OCI-LY3 (cell line): ENCODE measurements around the gene IL1RAPL1.

ENCODE experiments used
- H2AFZ ChIP-seq: fragments of 200-600, 300-600 bp; shearing (Covaris generic); 2 replicates; pipeline ENCODE4 v1.6.0; 2014; ENCODE audit warnings: antibody characterized with exemption, low read depth, low read length
- H3K27ac ChIP-seq: fragments of 200-600, 300-600 bp; sonication (generic); 2 replicates; pipeline ENCODE4 v1.5.1; 2014; ENCODE audit warnings: mild to moderate bottlenecking, low read length, moderate library complexity, mixed read lengths
- H3K27me3 ChIP-seq: fragments of 200-600, 300-600 bp; sonication (generic); 2 replicates; pipeline ENCODE4 v1.6.1; 2014; ENCODE audit warnings: low read depth, low read length, mixed read lengths
- H3K36me3 ChIP-seq: fragments of 200-600, 300-600 bp; sonication (generic); replicated peaks from 2 replicates; pipeline ENCODE3; 2014; ENCODE audit warnings: low read depth, low read length, mixed read lengths
- H3K4me1 ChIP-seq: fragments of 300-600, 200-600 bp; sonication (generic); 2 replicates; pipeline ENCODE4 v1.6.1; 2014; ENCODE audit warnings: low read length, mixed read lengths
- H3K4me2 ChIP-seq: fragments of 200-600, 300-600 bp; sonication (generic); 2 replicates; pipeline ENCODE4 v1.6.1; 2014; ENCODE audit warnings: low read length, mixed read lengths
- H3K4me3 ChIP-seq: fragments of 300-600, 200-600 bp; sonication (generic); 2 replicates; pipeline ENCODE4 v1.5.1; 2014; ENCODE audit warnings: antibody characterized with exemption, mild to moderate bottlenecking, low read length, moderate library complexity
- H3K79me2 ChIP-seq: fragments of 300-600, 200-600 bp; shearing (Covaris generic); 2 replicates; pipeline ENCODE4 v1.6.1; 2014; ENCODE audit warnings: mild to moderate bottlenecking, low read length, mixed read lengths
- H3K9ac ChIP-seq: fragments of 300-600, 200-600 bp; shearing (Covaris generic); 2 replicates; pipeline ENCODE4 v1.6.0; 2014; ENCODE audit warnings: mild to moderate bottlenecking, low read length, moderate library complexity
- H3K9me3 ChIP-seq: fragments of 200-600, 300-600 bp; shearing (Covaris generic); 2 replicates; pipeline ENCODE4 v1.6.1; 2014; ENCODE audit warnings: low read length, mixed read lengths; ENCODE audit not compliant: insufficient read depth
- H4K20me1 ChIP-seq: fragments of 200-600, 300-600 bp; sonication (generic); 2 replicates; pipeline ENCODE4 v1.6.1; 2016; ENCODE audit warnings: low read length, mixed read lengths; ENCODE audit not compliant: insufficient read depth
- EZH2phosphoT487 ChIP-seq: fragments of 200-600 bp; shearing (Covaris generic); IDR thresholded peaks from 2 replicates; pipeline ENCODE4 v1.6.1; 2018; ENCODE audit warnings: antibody characterized with exemption, mixed run types, low read depth
- TF ChIP-seq, protein P1 (sequence below): fragments of 200-600, 300-600 bp; sonication (generic); IDR thresholded peaks from 2 replicates; pipeline ENCODE4 v1.5.1; 2014; ENCODE audit warnings: antibody characterized with exemption, low read length, low read depth

Gene IL1RAPL1

DNA sequence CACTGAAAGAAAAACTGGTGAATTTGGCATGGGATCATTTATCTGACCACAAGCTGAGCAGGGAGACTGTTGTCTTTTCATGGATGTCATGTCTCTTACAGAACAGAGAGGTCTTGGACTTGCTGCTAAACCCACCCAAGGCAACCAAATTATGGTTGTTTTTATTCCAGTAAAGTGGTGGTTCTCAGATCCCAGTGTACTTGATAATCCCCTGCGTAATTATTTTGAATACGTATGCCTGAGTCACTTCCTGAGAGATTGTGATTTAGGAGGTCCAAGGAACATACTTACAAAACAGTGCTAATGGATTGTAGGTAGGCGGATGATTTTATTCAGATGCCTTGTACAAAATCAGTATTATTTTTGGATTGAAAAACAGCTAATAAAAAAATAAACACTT lies 585.6 kb downstream of the IL1RAPL1 start:
- Histone ChIP-seq H3K27ac (no peak overlapping the region), H3K27me3 (no peaks in the 10 kb centered on the region), H3K9me3 (no peaks in the 10 kb centered on the region), H3K9ac (no peak overlapping the region), H3K79me2 (no peaks in the 10 kb centered on the region), H3K36me3 (no peaks in the 10 kb centered on the region), H3K4me2 (no peak overlapping the region), H3K4me3 (no peak overlapping the region), H2AFZ (no peak overlapping the region), H4K20me1 (no peaks in the 10 kb centered on the region), H3K4me1 (no peaks in the 10 kb centered on the region)
- TF ChIP-seq, protein P1, sequence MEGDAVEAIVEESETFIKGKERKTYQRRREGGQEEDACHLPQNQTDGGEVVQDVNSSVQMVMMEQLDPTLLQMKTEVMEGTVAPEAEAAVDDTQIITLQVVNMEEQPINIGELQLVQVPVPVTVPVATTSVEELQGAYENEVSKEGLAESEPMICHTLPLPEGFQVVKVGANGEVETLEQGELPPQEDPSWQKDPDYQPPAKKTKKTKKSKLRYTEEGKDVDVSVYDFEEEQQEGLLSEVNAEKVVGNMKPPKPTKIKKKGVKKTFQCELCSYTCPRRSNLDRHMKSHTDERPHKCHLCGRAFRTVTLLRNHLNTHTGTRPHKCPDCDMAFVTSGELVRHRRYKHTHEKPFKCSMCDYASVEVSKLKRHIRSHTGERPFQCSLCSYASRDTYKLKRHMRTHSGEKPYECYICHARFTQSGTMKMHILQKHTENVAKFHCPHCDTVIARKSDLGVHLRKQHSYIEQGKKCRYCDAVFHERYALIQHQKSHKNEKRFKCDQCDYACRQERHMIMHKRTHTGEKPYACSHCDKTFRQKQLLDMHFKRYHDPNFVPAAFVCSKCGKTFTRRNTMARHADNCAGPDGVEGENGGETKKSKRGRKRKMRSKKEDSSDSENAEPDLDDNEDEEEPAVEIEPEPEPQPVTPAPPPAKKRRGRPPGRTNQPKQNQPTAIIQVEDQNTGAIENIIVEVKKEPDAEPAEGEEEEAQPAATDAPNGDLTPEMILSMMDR = no peak
- TF ChIP-seq EZH2phosphoT487 = no peak

- TF ChIP-seq, protein P1 = no peak
- no peak for TF ChIP-seq EZH2phosphoT487
- Histone ChIP-seq H3K4me2 (no peak overlapping the region), H3K27ac (no peak overlapping the region)
These were observed 600.0 kb downstream of the IL1RAPL1 start for GRCh38 chrX:29187264-29187663.

DNA sequence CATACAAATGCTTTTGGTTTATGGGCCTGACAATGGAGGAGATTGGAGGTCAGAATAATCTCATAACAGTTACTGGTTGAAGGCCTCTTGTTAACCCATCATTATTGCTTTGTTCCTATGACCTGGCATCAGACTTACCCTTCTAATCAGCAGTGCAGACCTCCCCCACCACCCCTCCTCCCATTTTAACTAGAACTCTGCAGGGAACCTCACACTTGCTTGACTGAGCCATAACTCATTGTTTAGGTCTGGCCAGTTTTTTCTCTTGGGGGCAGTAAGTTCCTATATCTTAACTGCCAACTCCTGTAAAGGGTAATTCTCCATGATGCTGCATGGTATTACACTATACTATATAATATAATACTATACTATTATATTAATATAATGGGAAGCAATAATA lies 609.3 kb downstream of the IL1RAPL1 start:
- H4K20me1 ChIP-seq = no peaks in the 10 kb centered on the region
- no peak overlapping the region for H3K4me2 ChIP-seq
- no peaks in the 10 kb centered on the region for H3K79me2 ChIP-seq
- no peaks in the 10 kb centered on the region for H3K9me3 ChIP-seq
- no peak overlapping the region for H3K9ac ChIP-seq
- H3K27me3 ChIP-seq = no peaks in the 10 kb centered on the region
- TF ChIP-seq, protein P1 = no peak
- TF ChIP-seq EZH2phosphoT487 = no peak
- H3K4me3 ChIP-seq = no peak overlapping the region
- H3K27ac ChIP-seq = no peak overlapping the region
- no peaks in the 10 kb centered on the region for H3K4me1 ChIP-seq
- no peaks in the 10 kb centered on the region for H3K36me3 ChIP-seq
- H2AFZ ChIP-seq = no peak overlapping the region

More at GRCh38 chrX:29187264-29187663, 600.0 kb downstream of the IL1RAPL1 start:
- Histone ChIP-seq H3K9me3 (no peaks in the 10 kb centered on the region), H4K20me1 (no peaks in the 10 kb centered on the region), H3K79me2 (no peaks in the 10 kb centered on the region), H3K36me3 (no peaks in the 10 kb centered on the region), H3K4me3 (no peak overlapping the region), H3K27me3 (no peaks in the 10 kb centered on the region), H2AFZ (no peak overlapping the region), H3K9ac (no peak overlapping the region), H3K4me1 (no peaks in the 10 kb centered on the region)

- no peaks in the 10 kb centered on the region for H3K36me3 ChIP-seq
- no peak for TF ChIP-seq EZH2phosphoT487
- TF ChIP-seq, protein P1 = no peak
- no peaks in the 10 kb centered on the region for H3K4me1 ChIP-seq
- no peak overlapping the region for H3K9ac ChIP-seq
- no peaks in the 10 kb centered on the region for H4K20me1 ChIP-seq
- no peaks in the 10 kb centered on the region for H3K9me3 ChIP-seq
- no peak overlapping the region for H3K4me3 ChIP-seq
- no peak overlapping the region for H3K27ac ChIP-seq
- H3K27me3 ChIP-seq = no peaks in the 10 kb centered on the region
- no peak overlapping the region for H2AFZ ChIP-seq
- no peaks in the 10 kb centered on the region for H3K79me2 ChIP-seq
- no peak overlapping the region for H3K4me2 ChIP-seq
These were observed 628.0 kb downstream of the IL1RAPL1 start for GRCh38 chrX:29215251-29215650.
